ENCODE measurements around the gene ZBTB6.

The ZBTB6 gene

DNA sequence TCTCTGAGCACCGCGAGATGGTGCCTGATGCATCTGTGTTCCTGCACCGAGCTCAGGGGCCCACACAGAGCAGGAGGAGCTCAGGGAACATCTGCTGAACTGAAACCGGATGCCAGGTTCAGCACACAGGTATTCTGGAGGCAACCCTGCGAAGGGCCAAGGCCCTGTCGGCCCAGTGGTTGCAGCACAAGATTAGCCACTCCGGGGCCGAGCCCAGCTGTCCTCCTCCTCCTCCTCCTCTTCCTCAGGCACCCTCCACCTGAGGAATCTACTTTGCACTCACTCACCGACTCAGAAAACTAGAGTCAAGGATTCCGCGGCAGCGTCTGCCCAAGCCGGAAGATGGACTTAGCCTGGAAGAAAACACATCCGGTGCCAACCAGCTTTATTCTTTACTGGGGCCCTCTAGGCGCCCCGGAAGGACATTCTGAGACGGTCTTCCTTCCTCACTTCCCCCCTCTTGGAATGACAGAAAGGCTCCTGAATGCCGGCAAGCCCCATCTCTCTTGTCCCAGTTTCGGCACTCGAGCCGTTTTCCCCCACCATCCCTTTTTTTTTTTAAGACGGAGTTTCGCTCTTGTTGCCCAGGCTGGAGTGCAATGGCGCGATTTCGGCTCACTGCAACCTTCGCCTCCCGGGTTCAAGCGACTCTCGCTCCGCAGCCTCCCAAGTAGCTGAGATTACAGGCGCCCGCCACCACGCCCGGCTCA, at the start of gene ZBTB6 (continued):
- TF ChIP-seq ZNF350 (tag by site-specific recombination; IDR thresholded peaks at IDR 0.05) (no peak), ZNF132 (tag by site-specific recombination; IDR thresholded peaks at IDR 0.05; ENCODE audit: borderline replicate concordance) (no peak), ZNF76 (tag by site-specific recombination; IDR thresholded peaks at IDR 0.05; ENCODE audit: borderline replicate concordance, low read depth) (peak; percentile 39; the same call in 1 of the 2 replicates), SP2 (tag by site-specific recombination; IDR thresholded peaks at IDR 0.05) (peak; percentile 80), KLF16 (tag by site-specific recombination; IDR thresholded peaks at IDR 0.05) (0 out of 2 replicates have a peak, but pooled peaks have one; percentile 37), ZNF501 (tag by site-specific recombination; IDR thresholded peaks at IDR 0.05) (peak; percentile 36; the same call in 1 of the 2 replicates), ZNF391 (tag by site-specific recombination; IDR thresholded peaks at IDR 0.05; ENCODE audit: borderline replicate concordance, low read depth) (no peak), MZF1 (tag by site-specific recombination; IDR thresholded peaks at IDR 0.05; ENCODE audit: borderline replicate concordance) (no peak), SCRT2 (tag by site-specific recombination; IDR thresholded peaks at IDR 0.05) (peak; percentile 89), ZNF335 (tag by site-specific recombination; conservative IDR thresholded peaks at IDR 0.05) (peak; percentile 93), ZNF837 (tag by site-specific recombination; IDR thresholded peaks at IDR 0.05) (no peak), ZNF2 (tag by site-specific recombination; IDR thresholded peaks at IDR 0.05) (no peak), KLF8 (tag by site-specific recombination; IDR thresholded peaks at IDR 0.05) (0 out of 2 replicates have a peak, but pooled peaks have one; percentile 32), ZNF366 (tag by site-specific recombination; conservative IDR thresholded peaks at IDR 0.05) (peak; percentile 84), ZNF341 (tag by site-specific recombination; IDR thresholded peaks at IDR 0.05; ENCODE audit: low read depth) (peak; percentile 91), ZNF654 (tag by site-specific recombination; IDR thresholded peaks at IDR 0.05; ENCODE audit: low read depth) (no peak), HOXC10 (CRISPR knock-in tag; IDR thresholded peaks at IDR 0.05) (no peak)
- TF ChIP-seq, protein P1, sequence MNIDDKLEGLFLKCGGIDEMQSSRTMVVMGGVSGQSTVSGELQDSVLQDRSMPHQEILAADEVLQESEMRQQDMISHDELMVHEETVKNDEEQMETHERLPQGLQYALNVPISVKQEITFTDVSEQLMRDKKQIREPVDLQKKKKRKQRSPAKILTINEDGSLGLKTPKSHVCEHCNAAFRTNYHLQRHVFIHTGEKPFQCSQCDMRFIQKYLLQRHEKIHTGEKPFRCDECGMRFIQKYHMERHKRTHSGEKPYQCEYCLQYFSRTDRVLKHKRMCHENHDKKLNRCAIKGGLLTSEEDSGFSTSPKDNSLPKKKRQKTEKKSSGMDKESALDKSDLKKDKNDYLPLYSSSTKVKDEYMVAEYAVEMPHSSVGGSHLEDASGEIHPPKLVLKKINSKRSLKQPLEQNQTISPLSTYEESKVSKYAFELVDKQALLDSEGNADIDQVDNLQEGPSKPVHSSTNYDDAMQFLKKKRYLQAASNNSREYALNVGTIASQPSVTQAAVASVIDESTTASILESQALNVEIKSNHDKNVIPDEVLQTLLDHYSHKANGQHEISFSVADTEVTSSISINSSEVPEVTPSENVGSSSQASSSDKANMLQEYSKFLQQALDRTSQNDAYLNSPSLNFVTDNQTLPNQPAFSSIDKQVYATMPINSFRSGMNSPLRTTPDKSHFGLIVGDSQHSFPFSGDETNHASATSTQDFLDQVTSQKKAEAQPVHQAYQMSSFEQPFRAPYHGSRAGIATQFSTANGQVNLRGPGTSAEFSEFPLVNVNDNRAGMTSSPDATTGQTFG (tag by site-specific recombination; IDR thresholded peaks at IDR 0.05; ENCODE audit: borderline replicate concordance) = no peak
- TF ChIP-seq, protein P2, sequence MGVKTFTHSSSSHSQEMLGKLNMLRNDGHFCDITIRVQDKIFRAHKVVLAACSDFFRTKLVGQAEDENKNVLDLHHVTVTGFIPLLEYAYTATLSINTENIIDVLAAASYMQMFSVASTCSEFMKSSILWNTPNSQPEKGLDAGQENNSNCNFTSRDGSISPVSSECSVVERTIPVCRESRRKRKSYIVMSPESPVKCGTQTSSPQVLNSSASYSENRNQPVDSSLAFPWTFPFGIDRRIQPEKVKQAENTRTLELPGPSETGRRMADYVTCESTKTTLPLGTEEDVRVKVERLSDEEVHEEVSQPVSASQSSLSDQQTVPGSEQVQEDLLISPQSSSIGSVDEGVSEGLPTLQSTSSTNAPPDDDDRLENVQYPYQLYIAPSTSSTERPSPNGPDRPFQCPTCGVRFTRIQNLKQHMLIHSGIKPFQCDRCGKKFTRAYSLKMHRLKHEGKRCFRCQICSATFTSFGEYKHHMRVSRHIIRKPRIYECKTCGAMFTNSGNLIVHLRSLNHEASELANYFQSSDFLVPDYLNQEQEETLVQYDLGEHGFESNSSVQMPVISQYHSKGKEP (tag by site-specific recombination; IDR thresholded peaks at IDR 0.05) = no peak
- TF ChIP-seq, protein P3, sequence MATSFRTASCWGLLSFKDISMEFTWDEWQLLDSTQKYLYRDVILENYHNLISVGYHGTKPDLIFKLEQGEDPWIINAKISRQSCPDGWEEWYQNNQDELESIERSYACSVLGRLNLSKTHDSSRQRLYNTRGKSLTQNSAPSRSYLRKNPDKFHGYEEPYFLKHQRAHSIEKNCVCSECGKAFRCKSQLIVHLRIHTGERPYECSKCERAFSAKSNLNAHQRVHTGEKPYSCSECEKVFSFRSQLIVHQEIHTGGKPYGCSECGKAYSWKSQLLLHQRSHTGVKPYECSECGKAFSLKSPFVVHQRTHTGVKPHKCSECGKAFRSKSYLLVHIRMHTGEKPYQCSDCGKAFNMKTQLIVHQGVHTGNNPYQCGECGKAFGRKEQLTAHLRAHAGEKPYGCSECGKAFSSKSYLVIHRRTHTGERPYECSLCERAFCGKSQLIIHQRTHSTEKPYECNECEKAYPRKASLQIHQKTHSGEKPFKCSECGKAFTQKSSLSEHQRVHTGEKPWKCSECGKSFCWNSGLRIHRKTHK (tag by site-specific recombination; IDR thresholded peaks at IDR 0.05) = no peak
- TF ChIP-seq, protein P4, sequence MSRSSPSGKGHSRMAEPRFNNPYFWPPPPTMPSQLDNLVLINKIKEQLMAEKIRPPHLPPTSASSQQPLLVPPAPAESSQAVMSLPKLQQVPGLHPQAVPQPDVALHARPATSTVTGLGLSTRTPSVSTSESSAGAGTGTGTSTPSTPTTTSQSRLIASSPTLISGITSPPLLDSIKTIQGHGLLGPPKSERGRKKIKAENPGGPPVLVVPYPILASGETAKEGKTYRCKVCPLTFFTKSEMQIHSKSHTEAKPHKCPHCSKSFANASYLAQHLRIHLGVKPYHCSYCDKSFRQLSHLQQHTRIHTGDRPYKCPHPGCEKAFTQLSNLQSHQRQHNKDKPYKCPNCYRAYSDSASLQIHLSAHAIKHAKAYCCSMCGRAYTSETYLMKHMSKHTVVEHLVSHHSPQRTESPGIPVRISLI (tag by site-specific recombination; IDR thresholded peaks at IDR 0.05) = no peak
- TF ChIP-seq, protein P5, sequence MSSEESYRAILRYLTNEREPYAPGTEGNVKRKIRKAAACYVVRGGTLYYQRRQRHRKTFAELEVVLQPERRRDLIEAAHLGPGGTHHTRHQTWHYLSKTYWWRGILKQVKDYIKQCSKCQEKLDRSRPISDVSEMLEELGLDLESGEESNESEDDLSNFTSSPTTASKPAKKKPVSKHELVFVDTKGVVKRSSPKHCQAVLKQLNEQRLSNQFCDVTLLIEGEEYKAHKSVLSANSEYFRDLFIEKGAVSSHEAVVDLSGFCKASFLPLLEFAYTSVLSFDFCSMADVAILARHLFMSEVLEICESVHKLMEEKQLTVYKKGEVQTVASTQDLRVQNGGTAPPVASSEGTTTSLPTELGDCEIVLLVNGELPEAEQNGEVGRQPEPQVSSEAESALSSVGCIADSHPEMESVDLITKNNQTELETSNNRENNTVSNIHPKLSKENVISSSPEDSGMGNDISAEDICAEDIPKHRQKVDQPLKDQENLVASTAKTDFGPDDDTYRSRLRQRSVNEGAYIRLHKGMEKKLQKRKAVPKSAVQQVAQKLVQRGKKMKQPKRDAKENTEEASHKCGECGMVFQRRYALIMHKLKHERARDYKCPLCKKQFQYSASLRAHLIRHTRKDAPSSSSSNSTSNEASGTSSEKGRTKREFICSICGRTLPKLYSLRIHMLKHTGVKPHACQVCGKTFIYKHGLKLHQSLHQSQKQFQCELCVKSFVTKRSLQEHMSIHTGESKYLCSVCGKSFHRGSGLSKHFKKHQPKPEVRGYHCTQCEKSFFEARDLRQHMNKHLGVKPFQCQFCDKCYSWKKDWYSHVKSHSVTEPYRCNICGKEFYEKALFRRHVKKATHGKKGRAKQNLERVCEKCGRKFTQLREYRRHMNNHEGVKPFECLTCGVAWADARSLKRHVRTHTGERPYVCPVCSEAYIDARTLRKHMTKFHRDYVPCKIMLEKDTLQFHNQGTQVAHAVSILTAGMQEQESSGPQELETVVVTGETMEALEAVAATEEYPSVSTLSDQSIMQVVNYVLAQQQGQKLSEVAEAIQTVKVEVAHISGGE (tag by site-specific recombination; conservative IDR thresholded peaks at IDR 0.05; ENCODE audit: low read depth) = peak; percentile 97
- TF ChIP-seq, protein P6, sequence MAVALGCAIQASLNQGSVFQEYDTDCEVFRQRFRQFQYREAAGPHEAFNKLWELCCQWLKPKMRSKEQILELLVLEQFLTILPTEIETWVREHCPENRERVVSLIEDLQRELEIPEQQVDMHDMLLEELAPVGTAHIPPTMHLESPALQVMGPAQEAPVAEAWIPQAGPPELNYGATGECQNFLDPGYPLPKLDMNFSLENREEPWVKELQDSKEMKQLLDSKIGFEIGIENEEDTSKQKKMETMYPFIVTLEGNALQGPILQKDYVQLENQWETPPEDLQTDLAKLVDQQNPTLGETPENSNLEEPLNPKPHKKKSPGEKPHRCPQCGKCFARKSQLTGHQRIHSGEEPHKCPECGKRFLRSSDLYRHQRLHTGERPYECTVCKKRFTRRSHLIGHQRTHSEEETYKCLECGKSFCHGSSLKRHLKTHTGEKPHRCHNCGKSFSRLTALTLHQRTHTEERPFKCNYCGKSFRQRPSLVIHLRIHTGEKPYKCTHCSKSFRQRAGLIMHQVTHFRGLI (tag by site-specific recombination; IDR thresholded peaks at IDR 0.05) = no peak
- TF ChIP-seq, protein P7, sequence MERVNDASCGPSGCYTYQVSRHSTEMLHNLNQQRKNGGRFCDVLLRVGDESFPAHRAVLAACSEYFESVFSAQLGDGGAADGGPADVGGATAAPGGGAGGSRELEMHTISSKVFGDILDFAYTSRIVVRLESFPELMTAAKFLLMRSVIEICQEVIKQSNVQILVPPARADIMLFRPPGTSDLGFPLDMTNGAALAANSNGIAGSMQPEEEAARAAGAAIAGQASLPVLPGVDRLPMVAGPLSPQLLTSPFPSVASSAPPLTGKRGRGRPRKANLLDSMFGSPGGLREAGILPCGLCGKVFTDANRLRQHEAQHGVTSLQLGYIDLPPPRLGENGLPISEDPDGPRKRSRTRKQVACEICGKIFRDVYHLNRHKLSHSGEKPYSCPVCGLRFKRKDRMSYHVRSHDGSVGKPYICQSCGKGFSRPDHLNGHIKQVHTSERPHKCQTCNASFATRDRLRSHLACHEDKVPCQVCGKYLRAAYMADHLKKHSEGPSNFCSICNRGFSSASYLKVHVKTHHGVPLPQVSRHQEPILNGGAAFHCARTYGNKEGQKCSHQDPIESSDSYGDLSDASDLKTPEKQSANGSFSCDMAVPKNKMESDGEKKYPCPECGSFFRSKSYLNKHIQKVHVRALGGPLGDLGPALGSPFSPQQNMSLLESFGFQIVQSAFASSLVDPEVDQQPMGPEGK (tag by site-specific recombination; IDR thresholded peaks at IDR 0.05) = peak; percentile 20; the same call in 1 of the 2 replicates

Measured in HEK293 (cell line).